ENCODE measurements around the gene SMIM36.
A peak's percentile ranks its signal among the peaks of the same experiment; 100 is the strongest.
"Not testable (repeated sequence)": the region's sequence is repeated elsewhere in the genome, so short reads cannot be mapped to it uniquely, and the experiment has no call there.

The SMIM36 gene

DNA sequence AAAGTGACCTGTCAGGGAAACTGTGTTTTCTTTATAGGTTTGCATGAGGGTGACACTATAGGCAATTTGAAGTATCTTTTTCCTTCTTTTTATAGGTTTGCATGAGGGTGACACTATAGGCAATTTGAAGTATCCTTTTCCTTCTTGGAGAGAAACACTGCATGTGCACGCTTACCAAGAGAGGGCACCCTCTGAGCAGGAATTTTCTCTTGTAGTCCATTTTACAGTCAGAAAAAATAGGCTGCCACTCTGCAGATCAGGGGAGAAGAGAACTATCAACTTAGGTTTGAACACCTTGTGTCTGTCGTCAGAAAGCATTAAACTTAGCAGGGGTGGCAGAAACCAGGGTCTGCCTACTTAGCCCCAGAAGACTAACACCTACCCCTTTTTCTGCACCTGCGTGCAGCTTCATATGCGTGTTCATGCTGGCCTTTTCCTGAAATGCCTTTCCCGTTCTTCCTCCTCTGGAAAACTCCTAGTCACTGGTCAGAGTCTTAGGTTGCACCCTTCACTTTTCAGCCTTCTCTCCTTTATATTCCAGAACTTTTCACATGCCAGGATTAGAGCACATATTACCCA lies 16.4 kb upstream of the SMIM36 start:
- TF ChIP-seq, protein P1, sequence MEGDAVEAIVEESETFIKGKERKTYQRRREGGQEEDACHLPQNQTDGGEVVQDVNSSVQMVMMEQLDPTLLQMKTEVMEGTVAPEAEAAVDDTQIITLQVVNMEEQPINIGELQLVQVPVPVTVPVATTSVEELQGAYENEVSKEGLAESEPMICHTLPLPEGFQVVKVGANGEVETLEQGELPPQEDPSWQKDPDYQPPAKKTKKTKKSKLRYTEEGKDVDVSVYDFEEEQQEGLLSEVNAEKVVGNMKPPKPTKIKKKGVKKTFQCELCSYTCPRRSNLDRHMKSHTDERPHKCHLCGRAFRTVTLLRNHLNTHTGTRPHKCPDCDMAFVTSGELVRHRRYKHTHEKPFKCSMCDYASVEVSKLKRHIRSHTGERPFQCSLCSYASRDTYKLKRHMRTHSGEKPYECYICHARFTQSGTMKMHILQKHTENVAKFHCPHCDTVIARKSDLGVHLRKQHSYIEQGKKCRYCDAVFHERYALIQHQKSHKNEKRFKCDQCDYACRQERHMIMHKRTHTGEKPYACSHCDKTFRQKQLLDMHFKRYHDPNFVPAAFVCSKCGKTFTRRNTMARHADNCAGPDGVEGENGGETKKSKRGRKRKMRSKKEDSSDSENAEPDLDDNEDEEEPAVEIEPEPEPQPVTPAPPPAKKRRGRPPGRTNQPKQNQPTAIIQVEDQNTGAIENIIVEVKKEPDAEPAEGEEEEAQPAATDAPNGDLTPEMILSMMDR (conservative IDR thresholded peaks at IDR 0.05; ENCODE audit: low read depth, low read length) = peak; percentile 85
- no peak overlapping the region for H3K4me3 ChIP-seq (ENCODE audit: low read depth, low read length)
- DNase-seq (ENCODE audit: low read depth) = peak; percentile 89

DNA sequence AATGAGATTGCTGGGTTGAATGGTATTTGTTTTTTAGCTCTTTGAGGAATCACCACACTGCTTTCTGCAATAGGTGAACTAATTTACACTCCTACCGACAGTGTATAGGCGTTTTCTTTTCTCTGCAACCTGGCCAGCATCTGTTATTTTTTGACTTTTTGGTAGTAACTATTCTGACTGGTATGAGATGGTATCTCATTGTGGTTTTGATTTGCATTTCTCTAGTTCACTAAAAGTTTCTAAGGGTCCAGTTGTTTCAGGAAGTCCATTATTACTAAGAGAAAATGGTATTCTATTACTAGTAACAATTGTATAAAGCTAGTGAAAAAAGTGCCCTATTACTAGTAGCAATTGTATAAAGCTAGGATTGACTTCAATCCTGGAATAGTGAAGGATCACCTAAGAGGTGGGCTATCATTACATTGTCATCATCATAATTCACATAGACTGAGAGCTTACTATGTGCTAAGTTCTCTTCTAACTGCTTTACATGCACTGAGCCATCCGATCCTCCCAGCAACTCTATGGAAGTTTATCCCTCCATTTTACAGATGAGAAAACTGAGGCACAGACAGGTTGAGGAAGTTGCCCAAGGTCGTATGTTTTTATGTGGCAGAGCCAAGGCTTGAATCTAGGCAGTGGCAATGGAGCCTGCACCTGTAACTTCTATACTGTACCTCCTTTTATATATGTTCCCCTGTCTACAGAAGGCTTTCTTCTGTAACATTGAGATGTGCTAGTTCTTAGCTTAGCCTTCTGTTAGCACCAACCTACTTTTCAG lies 13.4 kb upstream of the SMIM36 start:
- no peak overlapping the region for H3K4me3 ChIP-seq (ENCODE audit: low read depth, low read length)
- TF ChIP-seq, protein P1 (conservative IDR thresholded peaks at IDR 0.05; ENCODE audit: low read depth, low read length) = no peak
- no peak for DNase-seq (ENCODE audit: low read depth)

DNA sequence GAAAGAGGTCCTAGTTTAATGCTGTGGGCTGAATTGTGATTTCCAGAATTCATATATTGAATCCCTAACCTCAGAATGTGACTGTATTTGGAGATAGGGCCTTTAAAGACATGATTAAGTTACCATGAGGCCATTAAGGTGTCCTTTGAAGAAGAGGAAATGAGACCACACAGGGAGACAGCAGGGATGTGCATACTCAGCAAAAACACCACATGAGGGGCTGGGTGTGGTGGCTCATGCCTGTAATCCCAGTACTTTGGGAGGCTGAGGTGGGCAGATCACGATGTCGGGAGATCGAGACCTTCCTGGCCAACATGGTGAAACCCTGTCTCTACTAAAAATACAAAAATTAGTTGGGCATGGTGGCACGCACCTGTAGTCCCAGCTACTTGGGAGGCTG lies 11.8 kb upstream of the SMIM36 start:
- not testable (repeated sequence) for H3K4me3 ChIP-seq (ENCODE audit: low read depth, low read length); DNase-seq (ENCODE audit: low read depth)

DNA sequence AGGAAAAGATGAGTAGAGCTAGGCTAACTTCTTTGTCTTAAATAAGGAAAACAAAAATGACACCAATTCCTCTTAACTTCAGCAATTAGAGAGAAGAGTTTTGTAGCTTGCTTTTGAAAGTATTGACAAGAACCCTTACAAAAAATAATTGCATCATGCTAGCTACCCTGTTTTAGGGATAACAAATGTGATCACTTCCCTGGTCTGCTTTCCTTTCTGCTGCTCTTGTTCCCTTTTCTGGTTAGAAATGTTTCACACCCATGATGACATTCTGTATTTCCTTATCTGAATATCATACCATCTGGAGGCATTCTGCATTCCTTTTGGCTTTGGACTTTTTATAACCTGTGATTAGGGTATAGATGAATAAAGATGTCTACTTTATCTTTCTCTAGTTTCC lies 9.9 kb upstream of the SMIM36 start:
- TF ChIP-seq, protein P1 (conservative IDR thresholded peaks at IDR 0.05; ENCODE audit: low read depth, low read length) = no peak
- no peak for DNase-seq (ENCODE audit: low read depth)
- H3K4me3 ChIP-seq (ENCODE audit: low read depth, low read length) = no peak overlapping the region

DNA sequence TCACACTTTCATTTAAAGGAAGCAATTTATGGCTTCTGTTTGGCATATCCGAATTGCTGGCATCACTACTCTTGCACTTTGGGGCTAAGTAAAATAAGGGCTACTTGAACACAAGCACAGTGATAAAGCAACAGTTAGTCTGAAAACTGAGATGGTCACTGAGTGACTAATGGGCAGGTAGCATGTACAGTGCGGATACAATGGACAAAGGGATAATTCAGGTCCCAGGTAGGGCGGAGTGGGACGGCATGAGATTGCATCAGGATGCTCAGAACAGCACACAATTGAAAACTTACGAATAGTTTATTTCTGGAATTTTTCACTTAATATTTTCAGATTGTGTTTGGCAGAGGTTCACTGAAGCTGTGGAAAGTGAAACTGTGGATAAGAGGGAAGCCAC lies 9.2 kb upstream of the SMIM36 start:
- TF ChIP-seq, protein P1 (conservative IDR thresholded peaks at IDR 0.05; ENCODE audit: low read depth, low read length) = no peak
- DNase-seq (ENCODE audit: low read depth) = no peak
- H3K4me3 ChIP-seq (ENCODE audit: low read depth, low read length) = no peak overlapping the region

DNA sequence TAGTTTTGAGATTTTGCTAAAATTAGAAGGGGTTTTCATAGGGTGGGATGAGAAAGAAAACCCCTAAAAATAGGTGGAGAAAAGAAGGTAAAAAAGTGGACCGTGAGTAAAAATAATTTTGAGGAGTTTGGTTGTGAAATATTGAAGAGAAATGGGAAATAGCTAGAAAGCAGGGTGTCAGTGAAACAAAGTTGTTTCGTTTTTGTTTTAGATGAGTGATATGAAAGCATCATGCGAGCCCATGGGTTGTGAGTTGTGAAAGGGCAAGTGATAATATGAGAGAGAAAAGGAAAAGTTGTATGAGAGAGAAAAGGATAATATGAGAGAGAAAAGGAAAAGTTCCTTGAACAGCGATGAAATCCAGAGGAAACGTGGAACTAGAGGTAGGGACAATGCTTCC lies 7.3 kb upstream of the SMIM36 start:
- no peak for DNase-seq (ENCODE audit: low read depth)
- TF ChIP-seq, protein P1 (conservative IDR thresholded peaks at IDR 0.05; ENCODE audit: low read depth, low read length) = no peak
- no peak overlapping the region for H3K4me3 ChIP-seq (ENCODE audit: low read depth, low read length)

DNA sequence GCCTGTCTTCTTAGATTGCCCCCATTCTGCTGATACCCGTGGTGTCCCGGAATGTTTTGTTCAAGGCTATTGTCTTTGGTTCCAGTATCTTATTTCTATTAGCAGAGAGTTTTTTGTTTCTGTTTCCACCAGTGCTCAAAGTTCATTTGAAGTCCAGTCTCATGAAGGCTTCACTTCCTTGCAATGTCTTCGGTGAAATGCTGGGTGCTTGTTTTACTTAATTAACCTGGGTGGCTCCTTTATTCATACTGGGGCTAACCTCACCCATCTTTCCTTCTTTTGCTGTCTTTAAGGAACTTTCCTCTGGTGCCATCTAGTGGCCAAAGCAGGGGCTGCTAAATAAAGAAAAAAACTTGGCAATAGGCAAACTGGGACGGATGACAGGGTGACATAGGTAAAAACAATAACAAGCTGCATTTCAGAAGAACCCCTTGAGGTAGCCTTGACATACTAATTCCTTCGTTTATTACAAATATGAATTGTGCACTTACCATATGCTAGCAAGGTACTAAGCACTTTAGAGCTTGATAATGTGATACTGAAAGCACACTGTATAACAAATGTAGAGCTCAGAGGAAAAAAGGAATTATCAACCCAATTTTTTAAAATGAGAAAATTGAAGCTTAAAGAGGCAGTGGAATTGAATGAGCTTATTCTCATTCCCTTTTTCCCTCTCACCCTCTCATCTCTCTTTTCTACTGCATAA lies 2.8 kb upstream of the SMIM36 start:
- DNase-seq (ENCODE audit: low read depth) = peak; percentile 78
- TF ChIP-seq, protein P1 (conservative IDR thresholded peaks at IDR 0.05; ENCODE audit: low read depth, low read length) = peak; percentile 95
- no peak overlapping the region for H3K4me3 ChIP-seq (ENCODE audit: low read depth, low read length)

DNA sequence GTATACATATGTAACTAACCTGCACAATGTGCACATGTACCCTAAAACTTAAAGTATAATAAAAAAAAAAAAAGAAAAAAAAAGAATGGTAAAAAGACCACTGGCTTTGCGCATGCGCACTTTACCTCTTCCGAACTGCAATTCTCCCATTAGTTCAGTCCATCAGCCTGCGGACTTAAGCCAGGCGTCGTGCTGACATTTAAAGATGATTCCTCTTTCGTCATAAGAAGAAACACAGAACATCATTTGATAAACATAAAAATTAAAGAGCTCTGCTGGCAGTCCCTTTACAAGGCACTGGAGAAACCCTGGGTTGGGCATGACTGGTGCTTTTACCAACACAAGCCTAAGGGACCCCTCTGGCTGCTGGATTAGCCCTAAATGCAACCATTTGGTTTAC lies 3.6 kb downstream of the SMIM36 start:
- H3K4me3 ChIP-seq (ENCODE audit: low read depth, low read length); DNase-seq (ENCODE audit: low read depth): not testable (repeated sequence)

DNA sequence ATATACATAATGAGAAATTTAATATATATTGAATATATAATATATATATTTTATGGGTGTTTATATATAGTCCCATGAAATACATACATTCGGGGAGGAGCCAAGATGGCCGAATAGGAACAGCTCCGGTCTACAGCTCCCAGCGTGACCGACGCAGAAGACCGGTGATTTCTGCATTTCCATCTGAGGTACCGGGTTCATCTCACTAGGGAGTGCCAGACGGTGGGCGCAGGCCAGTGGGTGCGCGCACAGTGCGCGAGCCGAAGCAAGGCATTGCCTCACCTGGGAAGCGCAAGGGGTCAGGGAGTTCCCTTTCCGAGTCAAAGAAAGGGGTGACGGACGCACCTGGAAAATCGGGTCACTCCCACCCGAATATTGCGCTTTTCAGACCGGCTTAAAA lies 9.6 kb downstream of the SMIM36 start:
- not testable (repeated sequence) for DNase-seq (ENCODE audit: low read depth); H3K4me3 ChIP-seq (ENCODE audit: low read depth, low read length)

All from choroid plexus epithelial cell (primary cell).